ENCODE data around the gene FABP1. TPM values are rescaled to one million over a fixed set of nuclear protein-coding genes. Genes with fewer than 3 reads are reported as not detected.
A peak's percentile ranks its signal among the peaks of the same experiment; 100 is the strongest.

FABP1 gene
- total and polyA plus RNA-seq, 5 experiments from 2014 or later: not detected

DNA sequence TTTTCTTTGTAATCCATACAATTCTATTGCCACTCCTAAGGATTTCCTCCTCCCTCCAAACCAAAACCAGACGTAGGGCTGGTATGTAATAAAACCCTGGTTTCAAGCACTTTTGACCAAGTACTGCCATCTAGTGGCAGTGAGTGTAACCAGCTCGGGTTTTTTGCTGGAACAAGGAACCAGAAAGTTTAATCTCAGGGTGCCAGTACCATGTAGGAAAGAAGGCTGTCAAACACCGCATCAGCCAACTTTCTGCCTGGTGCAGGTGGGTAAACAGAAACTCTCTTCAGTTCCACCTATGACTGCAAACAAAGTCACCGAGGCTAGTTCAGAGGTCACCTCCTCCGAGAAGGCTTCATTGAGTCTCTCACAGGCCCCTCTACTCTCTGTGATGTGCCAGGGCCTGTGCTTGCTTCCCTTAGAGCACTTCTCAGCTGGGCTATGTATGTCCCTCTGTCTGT lies 32.1 kb upstream of the FABP1 start:
- POLR2A ChIA-PET: interaction anchor here (0.6 kb wide), 1 partner anchor 30 kb away, joined by 3 read pairs; no protein-coding TSS in a partner anchor
- Mint-ChIP-seq H3K27me3 (peaks cover 0 to 7% (median 1%) of the 10 kb centered on the region in 5 donors), H3K4me3 (no peak overlapping the region), H3K27ac (no peak overlapping the region), H3K9me3 (no peaks in the 10 kb centered on the region), H3K4me1 (no peaks in the 10 kb centered on the region), H3K36me3 (no peaks in the 10 kb centered on the region)
- DNase-seq (peak in 9 of 10 donors; percentile 18 to 73 (median 55)), ATAC-seq (peak; percentile 38 to 46)

DNA sequence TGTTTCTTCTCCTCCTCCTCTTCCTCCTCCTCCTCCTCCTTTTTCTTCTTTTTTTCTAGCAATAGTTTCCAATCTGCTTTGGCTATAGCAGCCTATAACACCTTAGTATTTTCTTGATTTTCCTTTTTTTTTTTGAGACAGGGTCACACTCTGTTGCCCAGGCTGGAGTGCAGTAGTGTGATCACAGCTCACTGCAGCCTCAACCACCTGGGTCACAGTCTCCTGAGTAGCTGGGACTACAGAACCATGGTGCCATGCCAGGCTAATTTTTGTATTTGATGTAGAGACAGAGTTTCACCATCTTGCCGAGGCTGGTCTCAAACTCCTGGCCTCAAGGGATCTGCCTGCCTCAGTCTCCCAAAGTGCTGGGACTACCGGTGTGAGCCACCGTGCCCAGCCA lies 31.6 kb upstream of the FABP1 start:
- H3K27ac Mint-ChIP-seq: no peak overlapping the region
- POLR2A ChIA-PET: no interaction called here
- no peaks in the 10 kb centered on the region for H3K36me3 Mint-ChIP-seq
- peaks cover 0 to under 1% (median 0%) of the 10 kb centered on the region in 9 donors for H3K9me3 Mint-ChIP-seq
- no peak overlapping the region for H3K4me3 Mint-ChIP-seq
- DNase-seq: no peak
- no peak for ATAC-seq
- H3K27me3 Mint-ChIP-seq: peaks cover 0 to 6% (median 1%) of the 10 kb centered on the region in 5 donors
- no peaks in the 10 kb centered on the region for H3K4me1 Mint-ChIP-seq

GRCh38 chr2:88148929-88149438 lies 21.1 kb upstream of the FABP1 start:
- no peak for ATAC-seq
- Mint-ChIP-seq H3K9me3 (peaks cover 13 to 54% (median 29%) of the 10 kb centered on the region in 9 donors), H3K4me1 (no peaks in the 10 kb centered on the region), H3K27me3 (peaks cover 6 to 35% (median 16%) of the 10 kb centered on the region in 5 donors), H3K36me3 (peaks cover 0 to 39% (median 16%) of the 10 kb centered on the region in 3 donors), H3K27ac (no peak overlapping the region), H3K4me3 (no peak overlapping the region)
- DNase-seq: no peak
- POLR2A ChIA-PET: no interaction called here

DNA sequence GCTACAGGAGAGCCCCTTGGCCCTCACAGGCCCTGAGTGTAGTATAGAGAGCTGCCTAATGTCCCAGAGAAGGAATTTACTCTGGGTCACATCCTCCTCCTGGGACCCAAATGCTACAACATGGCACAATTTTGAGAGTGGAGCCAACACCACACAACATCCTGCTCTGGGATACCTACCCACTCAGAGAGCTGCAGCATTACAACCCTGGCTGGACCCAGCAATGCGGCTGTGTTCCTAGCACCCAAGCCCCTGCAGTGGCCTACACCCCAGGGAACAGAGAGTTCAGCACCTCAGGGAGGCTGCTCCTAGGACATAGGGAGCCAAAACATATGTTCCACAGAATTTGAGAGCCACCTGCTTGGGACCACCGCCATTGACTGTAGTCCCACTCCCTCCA lies 19.3 kb upstream of the FABP1 start:
- no peak overlapping the region for H3K27ac Mint-ChIP-seq
- DNase-seq (no peak), ATAC-seq (no peak)
- H3K4me3 Mint-ChIP-seq: no peak overlapping the region
- peaks cover 4 to 37% (median 25%) of the 10 kb centered on the region in 5 donors for H3K27me3 Mint-ChIP-seq
- H3K9me3 Mint-ChIP-seq: peaks cover 10 to 56% (median 25%) of the 10 kb centered on the region in 9 donors
- no peaks in the 10 kb centered on the region for H3K4me1 Mint-ChIP-seq
- H3K36me3 Mint-ChIP-seq: peaks cover 0 to 26% (median 10%) of the 10 kb centered on the region in 3 donors
- POLR2A ChIA-PET: no interaction called here

DNA sequence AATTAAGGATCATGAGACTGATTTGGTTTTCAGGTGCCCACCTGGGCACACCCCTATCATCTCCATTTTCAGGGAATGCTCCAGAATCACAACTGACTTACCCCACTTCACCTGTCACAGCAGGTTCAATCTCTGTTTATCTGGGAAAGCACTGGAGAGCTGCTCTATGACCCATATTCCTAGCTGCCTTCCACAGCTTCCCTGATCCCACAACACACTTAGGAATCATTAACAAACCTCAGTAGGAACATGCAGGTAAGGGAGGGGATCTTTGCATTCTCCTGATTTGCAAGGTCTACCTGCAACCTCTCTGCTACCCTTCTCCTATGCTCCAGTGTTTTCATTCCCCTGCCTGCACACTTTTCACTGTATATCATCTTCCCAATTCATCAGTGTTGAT lies 18.7 kb upstream of the FABP1 start:
- H3K9me3 Mint-ChIP-seq: peaks cover 11 to 56% (median 21%) of the 10 kb centered on the region in 9 donors
- peak overlapping the region in 1 of 10 donors; percentile 24 for H3K27ac Mint-ChIP-seq
- no peaks in the 10 kb centered on the region for H3K4me1 Mint-ChIP-seq
- H3K27me3 Mint-ChIP-seq: peaks cover 4 to 35% (median 30%) of the 10 kb centered on the region in 5 donors
- no peak overlapping the region for H3K4me3 Mint-ChIP-seq
- ATAC-seq (no peak), DNase-seq (no peak)
- POLR2A ChIA-PET: no interaction called here
- H3K36me3 Mint-ChIP-seq: peaks cover 0 to 25% (median 11%) of the 10 kb centered on the region in 3 donors

- Mint-ChIP-seq H3K4me1 (no peaks in the 10 kb centered on the region), H3K4me3 (no peak overlapping the region), H3K27me3 (peaks cover 4 to 37% (median 30%) of the 10 kb centered on the region in 5 donors), H3K27ac (no peak overlapping the region), H3K36me3 (peaks cover 0 to 25% (median 12%) of the 10 kb centered on the region in 3 donors), H3K9me3 (peaks cover 11 to 48% (median 23%) of the 10 kb centered on the region in 9 donors)
- DNase-seq (no peak), ATAC-seq (no peak)
- POLR2A ChIA-PET: no interaction called here
Measured at GRCh38 chr2:88144914-88145497, 17.1 kb upstream of the FABP1 start.

- ATAC-seq (no peak), DNase-seq (no peak)
- no peak overlapping the region for H3K4me3 Mint-ChIP-seq
- POLR2A ChIA-PET: no interaction called here
- peaks cover 4 to 37% (median 30%) of the 10 kb centered on the region in 5 donors for H3K27me3 Mint-ChIP-seq
- H3K4me1 Mint-ChIP-seq: no peaks in the 10 kb centered on the region
- H3K27ac Mint-ChIP-seq: no peak overlapping the region
- H3K9me3 Mint-ChIP-seq: peaks cover 10 to 43% (median 20%) of the 10 kb centered on the region in 9 donors
- peaks cover 0 to 22% (median 10%) of the 10 kb centered on the region in 3 donors for H3K36me3 Mint-ChIP-seq
Measured at GRCh38 chr2:88144271-88144670, 16.4 kb upstream of the FABP1 start.

DNA sequence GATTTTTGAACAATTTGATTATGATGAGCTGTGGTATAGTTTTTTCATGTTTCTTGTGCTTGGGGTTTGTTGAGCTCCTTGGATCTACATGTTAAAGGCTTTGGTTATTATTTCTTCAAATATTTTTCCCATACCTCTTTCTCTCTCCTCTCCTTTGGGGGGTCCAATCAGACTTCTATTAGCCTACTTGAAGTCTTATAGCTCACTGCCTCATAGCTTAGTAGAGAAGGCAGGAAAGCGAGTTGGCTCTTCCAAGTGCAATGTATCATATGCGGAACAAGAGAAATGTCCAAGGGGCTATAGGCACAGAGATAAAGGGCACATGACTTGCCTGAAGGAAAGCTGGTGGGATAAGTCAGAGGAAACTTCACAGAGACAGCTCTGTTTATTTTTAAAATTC lies 14.1 kb upstream of the FABP1 start:
- Mint-ChIP-seq H3K36me3 (peaks cover 0 to 9% (median 5%) of the 10 kb centered on the region in 3 donors), H3K9me3 (peaks cover 0 to 28% (median 6%) of the 10 kb centered on the region in 9 donors), H3K4me1 (no peaks in the 10 kb centered on the region), H3K27me3 (peaks cover 2 to 34% (median 29%) of the 10 kb centered on the region in 5 donors), H3K4me3 (no peak overlapping the region), H3K27ac (no peak overlapping the region)
- DNase-seq (no peak), ATAC-seq (no peak)
- POLR2A ChIA-PET: no interaction called here

DNA sequence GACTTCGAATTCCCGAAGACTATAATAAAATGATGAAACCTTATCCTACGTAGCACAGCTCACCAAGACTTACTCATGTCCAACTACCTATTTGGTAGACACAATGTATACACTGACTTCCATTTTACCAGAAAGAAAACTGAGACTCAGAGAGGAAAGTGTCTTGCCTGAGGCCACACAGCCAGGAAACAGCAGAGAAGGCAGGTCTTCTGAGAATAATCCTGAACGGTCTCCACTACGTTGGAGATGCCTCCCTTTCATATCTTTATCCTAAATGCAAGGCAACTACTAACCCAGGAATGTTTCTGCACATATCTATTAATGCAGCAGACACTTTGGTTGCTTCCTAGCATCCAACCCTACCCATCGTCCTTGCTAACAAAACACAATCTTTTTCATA lies 11.9 kb upstream of the FABP1 start:
- Mint-ChIP-seq H3K4me3 (no peak overlapping the region), H3K27me3 (peaks cover 6 to 33% (median 31%) of the 10 kb centered on the region in 5 donors), H3K27ac (no peak overlapping the region), H3K4me1 (no peaks in the 10 kb centered on the region), H3K9me3 (peaks cover 0 to 28% (median 6%) of the 10 kb centered on the region in 9 donors), H3K36me3 (peaks cover 0 to 5% (median 5%) of the 10 kb centered on the region in 3 donors)
- DNase-seq (no peak), ATAC-seq (no peak)
- POLR2A ChIA-PET: no interaction called here

DNA sequence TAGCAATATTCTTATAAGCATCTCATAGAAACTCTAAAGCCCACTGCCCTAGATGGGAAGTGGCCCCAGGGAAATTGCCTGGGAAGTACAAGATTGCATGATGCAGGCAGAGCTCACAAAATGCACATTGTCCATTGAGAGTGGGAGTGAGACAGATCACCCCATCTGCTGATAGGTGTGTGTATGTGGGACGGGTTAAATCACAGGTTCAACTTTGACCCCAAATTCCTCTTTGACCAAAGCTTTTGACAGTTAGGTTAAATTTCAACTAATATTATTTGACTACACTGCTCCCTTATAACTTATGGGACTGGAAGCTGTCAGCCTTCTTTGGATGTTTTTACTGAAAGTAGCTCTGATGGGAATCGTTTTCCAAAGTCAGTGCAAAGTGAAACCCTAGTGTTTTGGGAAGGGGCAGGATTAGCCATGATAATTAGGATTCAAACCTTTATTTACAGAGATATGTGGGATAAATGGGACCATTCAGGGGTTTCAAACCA lies 11.4 kb upstream of the FABP1 start:
- H3K27ac Mint-ChIP-seq: no peak overlapping the region
- H3K9me3 Mint-ChIP-seq: peaks cover 0 to 28% (median 6%) of the 10 kb centered on the region in 9 donors
- no peaks in the 10 kb centered on the region for H3K4me1 Mint-ChIP-seq
- H3K4me3 Mint-ChIP-seq: no peak overlapping the region
- H3K36me3 Mint-ChIP-seq: peaks cover 0 to 5% (median 5%) of the 10 kb centered on the region in 3 donors
- peaks cover 4 to 30% (median 30%) of the 10 kb centered on the region in 5 donors for H3K27me3 Mint-ChIP-seq
- no peak for ATAC-seq
- DNase-seq: no peak
- POLR2A ChIA-PET: no interaction called here

GRCh38 chr2:88137833-88138232 lies 10.0 kb upstream of the FABP1 start:
- ATAC-seq (no peak), DNase-seq (no peak)
- Mint-ChIP-seq H3K9me3 (peaks cover 0 to 14% (median 6%) of the 10 kb centered on the region in 9 donors), H3K4me1 (no peaks in the 10 kb centered on the region), H3K4me3 (no peak overlapping the region), H3K27me3 (peaks cover 4 to 20% (median 16%) of the 10 kb centered on the region in 5 donors), H3K27ac (no peak overlapping the region), H3K36me3 (peaks cover 0 to 5% (median 5%) of the 10 kb centered on the region in 3 donors)
- POLR2A ChIA-PET: no interaction called here

DNA sequence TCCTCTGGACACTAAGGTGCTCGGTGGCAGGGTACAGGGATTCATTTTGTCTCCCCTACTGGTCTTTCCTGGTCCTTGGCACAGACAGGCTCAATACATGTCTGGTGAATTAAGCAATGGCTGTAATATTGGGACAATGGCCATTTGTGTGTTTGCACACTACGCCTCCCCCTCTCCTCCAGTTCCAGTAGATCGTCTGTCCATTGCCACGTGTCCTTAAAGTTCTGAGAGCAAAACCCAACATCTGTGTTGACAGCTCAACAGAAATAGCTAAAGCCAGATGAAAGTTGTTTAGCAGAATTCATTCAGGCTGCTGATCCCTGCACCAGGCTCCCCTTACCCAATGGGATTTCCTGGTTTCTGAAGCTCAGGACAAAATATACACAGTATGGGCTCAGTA lies 9.0 kb upstream of the FABP1 start:
- POLR2A ChIA-PET: no interaction called here
- peaks cover 0 to 3% (median 1%) of the 10 kb centered on the region in 3 donors for H3K36me3 Mint-ChIP-seq
- H3K9me3 Mint-ChIP-seq: peaks cover 0 to 7% (median 3%) of the 10 kb centered on the region in 9 donors
- H3K27ac Mint-ChIP-seq: no peak overlapping the region
- ATAC-seq (no peak), DNase-seq (no peak)
- peaks cover 4 to 17% (median 15%) of the 10 kb centered on the region in 5 donors for H3K27me3 Mint-ChIP-seq
- no peaks in the 10 kb centered on the region for H3K4me1 Mint-ChIP-seq
- no peak overlapping the region for H3K4me3 Mint-ChIP-seq

GRCh38 chr2:88133875-88134274 lies 6.0 kb upstream of the FABP1 start:
- H3K36me3 Mint-ChIP-seq: no peaks in the 10 kb centered on the region
- peak overlapping the region in 1 of 10 donors; percentile 13 for H3K27ac Mint-ChIP-seq
- ATAC-seq (no peak), DNase-seq (no peak)
- no peaks in the 10 kb centered on the region for H3K9me3 Mint-ChIP-seq
- no peak overlapping the region for H3K4me3 Mint-ChIP-seq
- peaks cover 4 to 17% (median 13%) of the 10 kb centered on the region in 5 donors for H3K27me3 Mint-ChIP-seq
- H3K4me1 Mint-ChIP-seq: peaks cover 0 to 2% (median 0%) of the 10 kb centered on the region in 4 donors
- POLR2A ChIA-PET: no interaction called here

All from naive thymus-derived CD8-positive, alpha-beta T cell (primary cell).